ENCODE measurements around the gene THRAP3.

GRCh38 chr1:36273024-36273423, 48.8 kb downstream of the THRAP3 start:
- TF ChIP-seq CTCF (IDR thresholded peaks at IDR 0.05) (no peak), POLR2A (IDR thresholded peaks at IDR 0.05) (no peak)

All from thyroid gland (tissue), 4 donors.